ENCODE results near the gene EMID1. TPM values are rescaled to one million over a fixed set of nuclear protein-coding genes. Genes with fewer than 3 reads are reported as not detected.
A peak's percentile ranks its signal among the peaks of the same experiment; 100 is the strongest.

EMID1 gene
- total RNA-seq, 4 donors from 2014 or later = 2.8 to 4.8 (median 3.6) TPM

- WGBS, 2 donors = 81 to 88% methylated on average over 10 of the region's 10 CpGs
- no peak overlapping the region for H3K4me3 ChIP-seq (ENCODE audit: low read depth, poor library complexity, severe bottlenecking)
- intact Hi-C loops (cut with DNase I; ENCODE audit: low total_unique reads) = no loop called here
- DNase-seq (ENCODE audit: low spot score in 2 of 2) = peak in 1 of 2 donors; percentile 43
- no peak for TF ChIP-seq CTCF (IDR thresholded peaks at IDR 0.05)
- TF ChIP-seq POLR2A (IDR thresholded peaks at IDR 0.05) = no peak
Observed at GRCh38 chr22:29251981-29252911, 46.5 kb downstream of the EMID1 start.

- WGBS, 2 donors = 69 to 72% methylated on average over 12 to 14 of the region's 14 CpGs
- peak in 1 of 2 donors; percentile 78 for DNase-seq (ENCODE audit: low spot score in 2 of 2)
- no peak overlapping the region for H3K4me3 ChIP-seq (ENCODE audit: low read depth, poor library complexity, severe bottlenecking)
- no peak for TF ChIP-seq CTCF (IDR thresholded peaks at IDR 0.05)
- no peak for TF ChIP-seq POLR2A (IDR thresholded peaks at IDR 0.05)
- intact Hi-C loops (cut with DNase I; ENCODE audit: low total_unique reads) = no loop called here
Observed at GRCh38 chr22:29253561-29254285, 48.0 kb downstream of the EMID1 start.

GRCh38 chr22:29254286-29254660 is 48.6 kb downstream of the EMID1 start:
- no peak overlapping the region for H3K4me3 ChIP-seq (ENCODE audit: low read depth, poor library complexity, severe bottlenecking)
- no peak for TF ChIP-seq POLR2A (IDR thresholded peaks at IDR 0.05)
- no peak for TF ChIP-seq CTCF (IDR thresholded peaks at IDR 0.05)
- WGBS, 2 donors = 58 to 71% methylated on average over 4 of the region's 4 CpGs
- no peak for DNase-seq (ENCODE audit: low spot score in 2 of 2)
- intact Hi-C loops (cut with DNase I; ENCODE audit: low total_unique reads) = no loop called here

- no peak overlapping the region for H3K4me3 ChIP-seq (ENCODE audit: low read depth, poor library complexity, severe bottlenecking)
- no peak for TF ChIP-seq CTCF (IDR thresholded peaks at IDR 0.05)
- no peak for TF ChIP-seq POLR2A (IDR thresholded peaks at IDR 0.05)
- DNase-seq (ENCODE audit: low spot score in 2 of 2) = no peak
- intact Hi-C loops (cut with DNase I; ENCODE audit: low total_unique reads) = no loop called here
- 96 to 99% methylated on average over 11 of the region's 11 CpGs for WGBS, 2 donors
Observed at GRCh38 chr22:29255064-29255621, 49.4 kb downstream of the EMID1 start.

GRCh38 chr22:29256606-29257325 is 51.1 kb downstream of the EMID1 start:
- H3K4me3 ChIP-seq (ENCODE audit: low read depth, poor library complexity, severe bottlenecking) = no peak overlapping the region
- TF ChIP-seq POLR2A (IDR thresholded peaks at IDR 0.05) (no peak), CTCF (IDR thresholded peaks at IDR 0.05) (no peak)
- 87 to 94% methylated on average over 8 of the region's 8 CpGs for WGBS, 2 donors
- intact Hi-C loops (cut with DNase I; ENCODE audit: low total_unique reads) = no loop called here
- peak in 1 of 2 donors; percentile 72 for DNase-seq (ENCODE audit: low spot score in 2 of 2)
